ENCODE data around the gene NOVA2. TPM values are rescaled to one million over a fixed set of nuclear protein-coding genes. Genes with fewer than 3 reads are reported as not detected.

Gene NOVA2
- total RNA-seq, 1 donor from 2014 or later = 6.0 TPM

DNA sequence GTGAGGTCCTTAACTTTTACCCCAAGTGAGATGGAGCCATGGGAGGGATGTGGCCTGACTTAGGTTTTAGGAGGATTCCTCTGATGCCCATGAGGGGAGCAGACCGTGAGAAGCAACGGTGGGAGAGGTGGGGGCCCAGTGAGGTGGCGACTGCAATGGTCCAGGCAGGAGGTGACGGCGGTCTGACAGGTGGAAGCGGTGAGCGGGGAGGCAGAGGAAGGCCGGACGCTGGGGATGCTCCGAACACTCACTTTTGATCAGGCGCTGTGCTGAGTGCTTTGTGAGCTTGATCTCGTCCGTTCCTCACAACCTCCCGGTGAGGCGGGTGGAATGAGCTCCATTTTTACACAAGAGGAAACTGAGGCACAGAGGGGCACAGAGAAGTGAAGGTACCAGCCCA, 11.6 kb downstream of the NOVA2 start:
- no peak for DNase-seq (ENCODE audit: low spot score)

DNA sequence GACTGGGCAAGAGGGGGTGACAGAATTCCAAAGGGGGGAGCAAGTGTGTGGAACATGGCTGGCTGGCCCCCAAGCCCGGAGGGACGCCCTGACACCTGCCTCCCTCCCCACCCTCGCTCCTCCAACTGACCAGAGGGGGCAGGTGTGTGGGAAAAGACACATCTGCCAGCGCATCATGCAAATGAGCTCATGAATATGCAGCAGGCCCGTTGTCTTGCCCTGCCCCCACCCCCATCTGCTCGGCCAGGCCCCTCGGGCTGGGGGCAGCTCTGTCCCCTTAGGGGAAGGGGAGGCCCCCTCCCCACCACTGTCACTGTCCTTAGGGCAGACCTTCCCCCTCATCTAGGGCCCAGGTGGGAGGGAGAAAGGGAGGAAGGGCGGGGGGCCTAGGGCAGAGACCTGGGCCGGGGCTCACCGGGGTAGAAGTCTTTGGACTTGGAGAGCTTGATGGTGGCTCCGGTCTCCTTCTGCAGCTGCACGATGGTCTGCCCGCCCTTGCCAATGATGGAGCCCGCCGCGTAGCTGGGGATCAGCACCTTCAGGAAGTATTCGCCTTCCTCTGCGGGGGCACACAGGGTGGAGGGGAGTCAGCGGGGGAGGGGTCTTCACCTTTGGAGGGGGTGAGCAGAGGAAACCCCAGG, 12.9 kb downstream of the NOVA2 start:
- DNase-seq (ENCODE audit: low spot score) = no peak

DNA sequence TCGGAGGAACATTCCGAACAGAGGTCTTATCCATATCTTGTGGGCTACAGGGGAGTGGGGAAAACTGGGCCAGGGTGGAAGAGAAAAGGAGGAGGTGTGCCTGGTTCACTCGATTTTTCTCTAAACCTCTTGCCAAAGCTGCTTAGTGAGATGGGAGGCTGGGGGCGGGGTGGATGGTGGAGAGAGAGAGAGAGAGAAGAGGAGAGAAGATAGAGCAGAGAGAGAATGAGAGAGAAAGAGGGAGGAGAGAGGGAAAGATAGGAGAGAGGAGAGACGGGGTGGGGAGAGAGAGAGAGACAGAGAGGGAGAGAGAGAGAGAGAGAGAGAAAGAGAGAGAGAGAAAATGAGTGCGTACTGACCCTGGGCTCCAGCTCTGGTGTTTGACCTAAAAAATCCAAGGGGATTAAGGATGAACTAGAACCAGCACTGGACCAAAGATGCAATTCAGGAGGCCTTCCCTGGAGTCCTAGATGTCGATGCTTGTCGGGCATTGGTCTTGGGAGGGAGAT, 14.1 kb downstream of the NOVA2 start:
- DNase-seq (ENCODE audit: low spot score) = no peak

DNA sequence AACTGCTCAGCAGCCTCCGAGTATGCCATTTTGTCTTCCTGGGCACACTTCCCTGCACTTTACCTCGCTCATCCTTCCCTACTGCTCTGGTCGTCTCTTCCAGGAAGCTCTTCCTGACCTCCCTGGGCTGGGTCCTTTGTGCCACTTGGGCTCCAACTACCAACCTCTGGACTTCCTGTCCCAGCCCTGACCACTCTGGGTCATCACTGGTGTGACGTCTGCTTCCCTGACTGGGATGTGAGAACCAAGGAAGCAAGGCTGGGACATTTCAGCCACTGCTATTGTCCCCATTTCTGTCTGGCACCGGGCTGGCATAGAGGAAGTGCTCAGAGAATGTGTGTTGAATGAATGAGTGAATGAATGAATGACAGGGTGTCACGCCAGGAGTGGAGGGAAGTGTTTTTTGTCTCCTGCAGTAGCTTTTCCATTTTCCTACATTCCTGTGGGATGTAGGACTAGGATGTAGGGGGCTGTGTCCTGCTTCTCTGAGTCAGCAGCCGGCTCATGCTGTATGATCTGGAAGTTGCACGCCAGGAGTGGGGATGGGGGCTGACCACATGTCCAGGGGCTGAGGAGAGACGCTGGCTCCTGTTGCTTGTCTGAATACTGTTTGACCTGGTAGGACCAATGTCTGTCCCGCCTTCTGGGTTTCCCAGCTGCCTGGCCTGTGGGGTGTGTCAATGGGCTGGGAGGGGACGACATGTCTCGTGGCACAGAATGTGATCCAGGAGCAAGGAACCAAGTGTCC, 14.7 kb downstream of the NOVA2 start:
- no peak for DNase-seq (ENCODE audit: low spot score)

DNA sequence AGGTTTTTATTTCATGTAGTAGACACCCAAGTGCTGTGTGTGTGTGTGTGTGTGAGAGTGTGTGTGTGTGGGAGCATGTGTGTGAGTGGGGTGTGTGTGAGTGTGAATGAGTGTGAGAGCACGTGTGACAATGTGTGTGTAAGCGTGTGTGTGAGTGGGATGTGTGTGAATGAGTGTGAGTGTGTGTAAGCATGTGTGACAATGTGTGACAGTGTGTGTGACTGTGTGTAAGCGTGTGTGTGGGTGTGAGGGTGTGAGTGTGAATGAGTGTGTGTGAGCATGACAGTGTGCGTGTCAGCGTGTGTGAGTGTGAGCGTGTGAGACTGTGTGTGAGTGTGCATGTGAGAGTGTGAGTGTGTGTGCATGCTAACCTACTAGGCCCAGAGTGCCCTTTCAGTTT, 15.3 kb downstream of the NOVA2 start:
- no peak for DNase-seq (ENCODE audit: low spot score)

DNA sequence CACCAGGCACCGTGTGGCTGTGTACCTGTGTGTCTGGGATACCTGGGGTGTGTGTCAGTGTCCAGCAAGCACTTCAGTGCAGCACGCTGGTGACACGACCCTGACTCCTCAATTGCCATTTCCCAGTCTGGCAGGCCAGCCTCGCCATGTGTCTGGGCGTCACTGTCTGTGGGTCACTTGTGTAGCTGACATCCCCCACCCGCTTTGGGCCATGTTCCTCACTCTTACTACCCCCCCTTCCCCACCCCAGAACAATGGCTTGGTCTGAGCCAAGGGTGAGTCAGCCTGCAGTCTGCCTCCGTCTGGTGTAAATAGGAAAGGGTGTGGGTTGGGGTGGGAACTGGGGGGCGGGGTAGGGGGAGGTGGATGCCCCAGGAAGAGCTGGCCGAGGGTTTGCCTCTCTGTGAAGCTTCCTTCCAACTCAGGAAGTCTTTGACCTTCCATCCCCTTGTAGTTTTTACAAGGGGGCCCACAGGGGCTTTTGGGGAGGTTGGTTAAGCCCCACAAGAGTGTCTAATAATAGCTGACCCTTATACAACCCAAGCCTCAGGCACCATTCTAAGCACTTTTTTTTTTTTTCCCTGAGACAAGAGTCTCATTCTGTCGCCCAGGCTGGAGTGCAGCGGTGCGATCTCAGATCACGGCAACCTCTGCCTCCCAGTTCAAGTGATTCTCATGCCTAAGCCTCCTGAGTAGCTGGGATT, 17.6 kb downstream of the NOVA2 start:
- DNase-seq (ENCODE audit: low spot score) = peak; percentile 52

DNA sequence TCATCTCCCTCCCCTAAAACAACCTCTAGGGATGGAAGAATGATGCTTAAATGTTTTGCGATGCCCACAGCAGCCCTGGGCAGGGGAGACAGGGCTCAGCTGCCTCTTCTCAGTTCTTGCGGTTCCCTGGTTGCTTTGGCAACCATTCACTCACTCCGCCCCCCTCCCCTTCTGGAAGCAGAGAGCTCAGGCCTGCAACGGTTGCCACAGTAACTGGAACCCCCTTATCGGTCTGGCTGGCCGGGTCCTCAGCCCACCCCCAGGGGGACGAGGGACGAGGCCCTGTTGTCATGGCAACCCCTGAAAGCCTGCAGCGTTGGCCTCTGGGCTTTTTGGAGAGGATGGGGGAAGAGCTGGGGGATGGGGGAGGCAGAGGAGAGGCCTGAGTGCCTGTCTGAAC, 19.5 kb downstream of the NOVA2 start:
- no peak for DNase-seq (ENCODE audit: low spot score)

DNA sequence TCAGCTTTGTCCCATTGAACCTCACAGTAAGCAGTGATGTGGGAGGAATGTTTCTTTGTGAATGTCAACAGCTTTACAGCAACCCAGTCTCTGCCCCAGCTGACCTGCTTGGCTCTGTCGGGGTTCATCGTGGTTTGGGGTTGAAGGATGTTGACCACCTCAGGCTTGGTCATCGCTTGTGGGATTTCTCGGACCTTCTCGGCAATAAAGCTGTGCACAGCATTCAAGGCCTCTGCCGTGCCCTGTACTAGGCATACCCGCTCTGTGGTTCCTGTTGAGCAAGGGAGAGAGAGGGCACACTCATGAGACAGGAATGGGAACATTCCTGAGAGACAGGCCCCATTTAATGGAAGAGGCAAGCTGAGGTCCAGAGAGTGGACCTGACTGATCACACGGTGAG, 20.0 kb downstream of the NOVA2 start:
- DNase-seq (ENCODE audit: low spot score) = no peak

DNA sequence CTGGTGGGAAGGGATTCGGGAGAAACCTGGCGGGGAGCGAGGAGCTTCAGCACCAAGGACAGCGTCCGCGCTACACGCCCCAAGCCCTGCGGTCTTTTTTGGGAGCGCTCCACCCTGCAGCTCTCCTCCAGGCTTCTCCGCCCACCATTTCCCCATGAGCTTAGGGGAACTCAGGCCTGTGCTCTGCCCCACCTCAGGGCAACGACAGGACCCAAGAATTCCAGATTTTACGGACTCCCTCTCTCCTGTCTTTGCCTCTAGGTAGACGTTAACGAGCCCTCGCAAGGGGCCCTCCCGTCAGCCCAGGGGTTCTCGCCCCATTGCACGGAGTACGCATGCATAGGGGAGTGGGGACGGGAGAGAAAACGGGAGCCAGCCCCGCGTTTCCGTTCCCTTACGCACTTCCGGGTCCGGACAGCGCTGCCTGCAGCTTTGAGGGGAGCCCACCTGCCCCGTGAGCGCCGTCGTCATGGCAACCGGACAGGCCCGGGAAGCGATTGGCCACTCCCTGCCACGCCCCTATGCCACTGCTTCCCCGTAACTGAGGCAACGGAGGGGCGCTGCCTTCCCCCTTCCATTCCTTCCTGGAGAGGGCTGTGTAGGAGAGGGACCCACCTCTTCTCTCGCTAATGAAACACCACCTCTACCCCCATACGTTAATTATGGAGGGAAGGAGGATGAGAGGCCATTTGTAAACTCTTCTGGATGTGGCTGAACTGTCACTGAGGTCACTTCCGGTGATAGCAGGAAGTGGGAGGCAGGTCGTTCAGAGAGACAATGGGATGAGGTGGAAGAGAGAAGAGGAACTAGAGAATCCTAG, 20.8 kb downstream of the NOVA2 start:
- DNase-seq (ENCODE audit: low spot score) = peak; percentile 50

DNA sequence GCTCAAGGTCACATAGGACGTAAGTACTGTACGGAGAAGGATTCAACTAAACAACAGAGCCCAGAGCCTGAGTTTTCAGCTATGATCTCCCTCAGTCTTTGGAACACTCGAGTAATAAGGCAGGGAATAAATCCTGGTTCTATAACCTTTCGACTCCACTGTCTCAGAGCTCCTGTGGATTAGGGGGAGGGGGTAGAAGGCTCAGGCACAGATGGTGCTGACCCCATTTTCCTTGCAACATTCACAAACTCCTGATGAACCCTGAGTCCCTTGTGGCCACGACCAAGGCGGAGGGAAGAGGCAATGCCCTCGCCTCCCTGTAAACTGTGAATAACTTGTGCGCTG, 21.4 kb downstream of the NOVA2 start:
- no peak for DNase-seq (ENCODE audit: low spot score)

DNA sequence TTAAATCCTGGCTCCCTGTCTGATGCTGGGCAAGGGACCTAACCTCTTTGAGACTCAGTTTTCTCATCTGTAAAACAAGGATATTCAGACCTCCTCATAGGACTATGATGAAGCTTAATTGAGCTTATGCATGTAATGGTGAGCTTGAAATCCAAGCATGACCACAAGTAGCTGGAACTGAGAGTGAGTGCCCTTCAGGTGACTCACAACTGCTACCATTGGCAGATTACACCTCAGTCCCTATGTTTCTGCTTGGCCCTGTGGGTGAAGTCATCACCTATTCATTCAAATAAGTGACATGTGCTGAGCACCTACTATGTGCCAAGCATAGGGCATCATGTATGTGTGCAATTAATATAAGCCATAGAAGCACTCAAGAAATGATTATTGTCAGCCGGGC, 25.7 kb downstream of the NOVA2 start:
- DNase-seq (ENCODE audit: low spot score) = no peak

DNA sequence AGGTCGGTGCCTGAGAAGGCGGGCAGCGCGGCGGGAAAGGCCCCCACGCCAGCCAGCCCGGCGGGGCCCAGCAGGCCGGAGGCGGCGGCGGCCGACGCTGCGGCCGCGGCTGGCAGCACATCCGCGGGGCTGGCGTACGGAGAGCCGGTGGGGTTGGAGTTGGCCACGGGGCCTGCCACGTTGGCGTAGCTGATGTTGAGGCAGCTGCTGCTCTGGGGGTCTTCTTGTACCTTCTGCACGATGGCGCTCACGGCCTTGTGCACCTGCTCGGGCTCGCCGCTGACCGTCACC, 33.2 kb downstream of the NOVA2 start:
- DNase-seq (ENCODE audit: low spot score) = no peak

DNA sequence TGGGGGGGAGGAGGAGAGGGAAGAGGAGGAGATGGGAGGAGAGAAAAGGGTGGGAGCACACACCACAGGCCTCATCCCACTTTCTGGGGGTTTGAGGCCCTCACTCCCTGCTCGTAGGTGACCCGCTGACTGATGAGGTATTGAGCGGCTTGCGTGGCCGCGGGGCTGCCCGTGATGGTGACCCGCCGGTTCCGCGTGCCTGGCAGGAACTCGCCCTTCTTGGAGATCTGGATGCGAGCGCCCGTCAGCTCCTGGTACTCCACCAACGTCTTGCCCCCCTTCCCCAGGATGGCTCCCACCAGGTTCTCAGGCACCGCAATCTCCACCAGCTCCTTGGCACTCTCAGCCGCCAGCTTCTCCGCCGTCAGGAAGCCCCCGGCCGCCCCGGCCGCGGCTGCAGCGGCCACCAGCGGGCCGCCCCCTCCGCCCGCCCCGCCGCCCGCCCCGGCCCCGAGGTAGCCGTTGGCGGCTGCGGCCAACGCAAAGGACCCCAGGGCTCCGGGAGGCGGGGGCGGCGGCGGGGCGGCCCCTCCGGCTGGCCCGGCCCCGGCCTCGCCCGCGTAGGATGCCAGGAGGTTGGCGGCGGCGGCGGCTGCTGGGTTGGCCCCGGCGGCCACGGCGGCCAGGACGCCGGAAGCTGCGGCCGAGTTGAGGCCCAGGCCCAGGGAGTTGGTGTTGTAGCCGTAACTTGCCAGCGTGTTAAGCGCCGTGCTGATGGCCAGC, 33.7 kb downstream of the NOVA2 start:
- no peak for DNase-seq (ENCODE audit: low spot score)

DNA sequence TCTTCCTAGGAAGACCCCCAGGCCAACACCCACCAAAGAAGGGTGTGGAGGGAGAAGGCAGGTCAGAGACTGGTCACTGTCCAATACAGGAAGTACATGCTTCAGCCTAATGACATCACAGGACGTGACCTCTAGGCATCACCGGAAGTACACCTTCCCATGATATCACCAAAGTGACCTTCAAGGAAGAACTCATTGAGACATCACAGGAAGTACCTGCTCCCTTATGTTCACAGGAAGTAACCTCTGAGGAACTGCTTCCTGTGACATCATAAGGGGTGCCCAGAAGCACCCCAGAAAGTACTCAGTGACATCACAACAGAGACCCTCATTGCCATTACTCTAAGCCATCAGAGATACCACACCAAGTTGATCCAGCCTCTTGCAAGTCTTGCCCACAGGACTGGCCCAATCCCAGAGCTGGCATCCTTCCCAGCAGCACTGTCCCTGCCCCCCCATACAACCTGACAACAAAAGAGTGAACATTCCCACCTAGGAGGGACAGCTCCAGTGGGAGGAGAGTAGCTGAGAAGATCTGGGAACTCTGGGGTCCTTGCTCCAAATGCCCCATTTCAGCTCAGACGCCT, 34.8 kb downstream of the NOVA2 start:
- no peak for DNase-seq (ENCODE audit: low spot score)

DNA sequence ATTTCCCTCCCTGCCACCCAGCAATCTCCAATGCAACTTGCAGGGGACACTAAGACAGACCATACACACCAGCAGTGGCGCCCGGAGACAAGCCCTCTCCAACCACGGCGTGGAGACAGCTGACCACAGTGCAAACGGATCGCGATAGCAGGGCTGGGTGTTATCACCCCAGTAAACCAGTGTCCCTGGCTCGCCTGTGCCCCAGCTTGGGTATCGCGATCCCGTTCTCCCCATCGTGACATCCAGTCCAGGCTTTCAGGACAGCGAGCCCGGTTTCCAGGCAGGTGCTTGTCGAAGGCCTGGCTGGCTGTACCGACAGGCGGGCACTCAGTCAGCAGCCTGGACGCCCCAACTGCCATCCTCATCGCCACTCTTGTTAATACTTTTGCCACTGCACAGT, 38.4 kb downstream of the NOVA2 start:
- DNase-seq (ENCODE audit: low spot score) = no peak

DNA sequence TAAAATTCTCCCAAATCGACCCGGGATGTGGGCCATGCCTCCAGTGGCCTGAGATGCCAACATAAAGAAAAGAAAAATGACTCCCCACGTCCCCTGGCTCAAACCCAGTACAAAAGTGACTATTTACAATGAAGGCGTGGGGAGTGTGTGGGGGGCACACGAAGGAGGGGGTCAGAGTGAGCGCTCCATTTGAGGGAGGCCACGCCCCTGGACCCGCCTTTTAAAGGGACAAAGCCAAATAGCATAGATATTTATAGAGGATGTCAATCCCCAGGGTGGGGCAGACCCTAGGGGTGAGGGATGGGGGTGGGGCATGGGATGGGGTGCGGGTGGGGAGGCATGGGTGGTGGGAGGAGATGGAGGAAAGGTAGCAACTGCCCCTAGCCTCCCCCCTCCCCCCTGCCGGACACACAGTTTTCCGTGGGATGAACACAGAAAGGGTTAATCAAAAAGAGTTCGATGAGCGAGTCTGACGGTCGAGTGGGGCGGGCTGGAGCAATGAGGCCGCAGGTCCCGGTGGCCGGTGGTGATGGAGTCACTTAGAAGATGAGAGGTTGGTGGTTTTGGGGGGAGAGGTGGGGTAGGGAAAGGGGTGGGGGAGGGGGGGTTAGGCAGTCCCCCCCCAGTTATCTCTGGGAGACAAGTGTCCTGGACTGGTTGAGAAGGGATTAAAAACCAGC, 39.0 kb downstream of the NOVA2 start:
- DNase-seq (ENCODE audit: low spot score) = no peak

DNA sequence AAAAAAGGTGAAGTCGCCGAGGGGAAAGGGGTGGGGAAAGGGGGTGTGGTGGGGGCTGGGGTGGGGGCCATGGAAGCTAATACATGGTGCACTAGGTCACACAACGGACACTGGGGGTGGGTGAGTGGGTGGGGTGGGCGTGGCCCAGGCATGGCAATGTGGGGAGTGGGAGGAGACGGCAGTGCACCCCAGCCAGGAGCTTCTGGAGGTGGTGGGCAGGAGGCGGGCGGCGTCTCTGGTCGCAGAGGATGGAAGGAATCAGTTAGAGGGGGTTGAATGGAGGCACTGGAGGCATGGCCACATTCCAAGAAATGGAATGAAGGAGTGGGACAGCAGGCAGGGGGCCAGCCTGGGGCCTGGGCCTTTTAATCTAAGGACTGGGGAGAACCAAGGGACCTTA, 39.9 kb downstream of the NOVA2 start:
- DNase-seq (ENCODE audit: low spot score) = no peak

DNA sequence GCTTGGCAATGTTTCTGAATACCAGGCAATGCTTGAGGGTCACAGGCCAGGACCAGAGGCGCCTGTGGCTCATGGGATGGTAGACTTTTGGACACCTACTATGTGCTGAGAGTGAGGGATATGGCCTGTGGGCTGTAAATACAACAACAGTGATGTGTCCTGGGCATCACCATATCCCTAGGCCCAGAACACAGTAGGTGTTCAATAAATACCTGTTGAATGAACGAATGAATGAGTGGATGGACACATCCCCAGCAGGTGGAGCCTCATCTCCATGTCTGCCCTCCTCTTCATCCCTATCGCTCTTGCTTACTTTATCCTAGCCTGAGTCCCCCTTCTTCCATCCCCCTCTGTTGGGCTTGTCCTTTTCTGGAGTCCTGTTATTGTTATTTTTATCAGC, 42.6 kb downstream of the NOVA2 start:
- DNase-seq (ENCODE audit: low spot score) = no peak

DNA sequence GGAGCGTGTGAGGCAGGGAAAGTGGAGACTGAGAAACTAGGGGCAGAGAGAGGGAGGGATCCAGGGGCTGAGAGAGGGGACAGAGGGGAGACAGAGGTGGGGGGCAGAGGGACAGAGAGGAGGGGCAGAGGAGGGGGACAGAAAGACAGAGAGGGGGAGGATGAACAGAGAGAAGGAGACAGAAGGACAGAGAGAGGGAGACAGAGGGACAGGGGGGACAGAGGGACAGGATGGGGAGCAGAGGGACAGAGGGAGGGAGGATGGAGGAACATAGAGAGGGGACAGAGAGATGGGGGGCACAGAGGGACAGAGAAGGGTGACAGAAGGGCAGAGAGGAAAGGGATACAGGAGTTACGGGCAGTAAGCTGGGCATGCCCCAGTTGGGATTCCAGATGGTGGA, 44.4 kb downstream of the NOVA2 start:
- DNase-seq (ENCODE audit: low spot score) = no peak

DNA sequence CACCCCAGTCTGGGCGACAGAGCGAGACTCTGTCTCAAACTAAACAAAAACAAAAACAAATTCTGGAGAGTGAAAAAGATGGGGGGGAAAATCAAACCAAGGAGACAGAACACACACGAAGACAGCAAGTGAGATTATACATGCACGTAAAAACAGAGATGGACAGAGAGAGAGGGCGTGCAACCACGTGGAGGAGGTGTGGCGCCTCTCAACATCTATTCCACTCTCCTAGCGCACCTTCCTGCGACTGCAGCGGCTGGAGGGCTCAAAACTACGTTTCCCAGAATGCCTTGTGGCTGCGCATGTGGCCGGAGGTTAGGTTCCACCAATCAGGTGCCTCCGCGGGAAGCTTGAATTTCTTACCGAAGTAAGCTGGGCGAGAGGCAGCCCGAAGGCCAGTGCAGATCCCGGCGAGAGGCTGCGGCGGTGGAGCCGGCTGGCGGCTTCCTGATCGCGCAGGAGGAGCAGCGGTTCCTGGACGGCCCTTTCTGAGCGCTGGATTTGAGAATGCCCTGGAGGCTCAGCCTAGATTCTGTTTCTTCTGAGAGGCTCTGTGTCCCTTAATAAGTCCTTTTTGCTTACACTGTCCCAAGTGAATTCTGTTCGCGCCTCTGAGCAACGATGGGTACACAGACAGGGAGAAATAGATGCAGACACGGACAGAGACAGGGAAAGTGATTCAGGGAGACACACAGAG, 46.0 kb downstream of the NOVA2 start:
- peak; percentile 88 for DNase-seq (ENCODE audit: low spot score)
